Stimulated activated CD4-positive, alpha-beta T cell treated with anti-CD3 and anti-CD28 coated beads, Interleukin-4, amount 100 ng/mL, for 24 hours (primary cell): ENCODE results near the gene VPS13C.

Source experiments
- DNase-seq: peaks from one replicate; pipeline ENCODE4 v3.0.0-alpha.2; 2020

The VPS13C gene, protein sequence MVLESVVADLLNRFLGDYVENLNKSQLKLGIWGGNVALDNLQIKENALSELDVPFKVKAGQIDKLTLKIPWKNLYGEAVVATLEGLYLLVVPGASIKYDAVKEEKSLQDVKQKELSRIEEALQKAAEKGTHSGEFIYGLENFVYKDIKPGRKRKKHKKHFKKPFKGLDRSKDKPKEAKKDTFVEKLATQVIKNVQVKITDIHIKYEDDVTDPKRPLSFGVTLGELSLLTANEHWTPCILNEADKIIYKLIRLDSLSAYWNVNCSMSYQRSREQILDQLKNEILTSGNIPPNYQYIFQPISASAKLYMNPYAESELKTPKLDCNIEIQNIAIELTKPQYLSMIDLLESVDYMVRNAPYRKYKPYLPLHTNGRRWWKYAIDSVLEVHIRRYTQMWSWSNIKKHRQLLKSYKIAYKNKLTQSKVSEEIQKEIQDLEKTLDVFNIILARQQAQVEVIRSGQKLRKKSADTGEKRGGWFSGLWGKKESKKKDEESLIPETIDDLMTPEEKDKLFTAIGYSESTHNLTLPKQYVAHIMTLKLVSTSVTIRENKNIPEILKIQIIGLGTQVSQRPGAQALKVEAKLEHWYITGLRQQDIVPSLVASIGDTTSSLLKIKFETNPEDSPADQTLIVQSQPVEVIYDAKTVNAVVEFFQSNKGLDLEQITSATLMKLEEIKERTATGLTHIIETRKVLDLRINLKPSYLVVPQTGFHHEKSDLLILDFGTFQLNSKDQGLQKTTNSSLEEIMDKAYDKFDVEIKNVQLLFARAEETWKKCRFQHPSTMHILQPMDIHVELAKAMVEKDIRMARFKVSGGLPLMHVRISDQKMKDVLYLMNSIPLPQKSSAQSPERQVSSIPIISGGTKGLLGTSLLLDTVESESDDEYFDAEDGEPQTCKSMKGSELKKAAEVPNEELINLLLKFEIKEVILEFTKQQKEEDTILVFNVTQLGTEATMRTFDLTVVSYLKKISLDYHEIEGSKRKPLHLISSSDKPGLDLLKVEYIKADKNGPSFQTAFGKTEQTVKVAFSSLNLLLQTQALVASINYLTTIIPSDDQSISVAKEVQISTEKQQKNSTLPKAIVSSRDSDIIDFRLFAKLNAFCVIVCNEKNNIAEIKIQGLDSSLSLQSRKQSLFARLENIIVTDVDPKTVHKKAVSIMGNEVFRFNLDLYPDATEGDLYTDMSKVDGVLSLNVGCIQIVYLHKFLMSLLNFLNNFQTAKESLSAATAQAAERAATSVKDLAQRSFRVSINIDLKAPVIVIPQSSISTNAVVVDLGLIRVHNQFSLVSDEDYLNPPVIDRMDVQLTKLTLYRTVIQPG (N-terminal part only)

DNA sequence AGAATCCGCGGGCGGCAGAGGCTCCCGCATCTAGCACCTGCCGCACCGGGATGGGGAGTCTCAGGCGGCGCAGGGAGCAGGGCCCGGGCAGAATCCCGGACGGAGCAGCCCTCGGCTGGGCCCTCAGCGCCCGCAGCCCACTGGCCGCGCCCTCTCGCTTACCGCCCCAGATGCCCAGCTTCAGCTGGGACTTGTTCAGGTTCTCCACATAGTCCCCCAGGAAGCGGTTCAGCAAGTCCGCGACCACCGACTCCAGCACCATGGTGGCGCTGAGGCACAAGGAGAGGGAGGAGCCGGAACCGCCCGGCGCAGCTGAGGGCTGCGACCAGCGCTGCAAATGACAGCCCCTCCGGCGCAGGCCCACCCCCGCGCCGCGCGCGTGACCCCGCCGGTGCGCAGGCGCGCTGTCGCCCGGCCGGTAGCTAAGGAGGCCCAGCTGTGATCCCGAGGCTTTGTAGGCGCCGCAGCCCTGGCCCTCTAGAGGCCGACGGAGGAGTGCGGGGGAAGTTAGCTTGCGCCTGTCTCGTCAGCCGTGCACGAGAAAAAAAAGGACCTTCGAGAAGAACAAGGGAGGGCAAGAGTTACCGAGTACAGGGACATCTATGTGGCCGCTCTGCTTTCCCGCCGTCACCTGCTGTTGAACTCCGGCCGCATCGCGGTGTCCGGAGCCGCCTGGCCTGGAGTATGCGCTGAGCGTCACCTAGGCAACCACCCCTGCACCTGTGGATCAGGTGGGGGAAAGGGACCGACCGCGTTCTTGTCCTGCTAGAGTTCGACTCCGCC lies at the start of gene VPS13C:
TSS of gene VPS13C (minus strand) at position 335 of the 783 bp plus-strand sequence. CDS start at position 262, 73 bp downstream.
- DNase-seq, result peak; percentile 91

DNA sequence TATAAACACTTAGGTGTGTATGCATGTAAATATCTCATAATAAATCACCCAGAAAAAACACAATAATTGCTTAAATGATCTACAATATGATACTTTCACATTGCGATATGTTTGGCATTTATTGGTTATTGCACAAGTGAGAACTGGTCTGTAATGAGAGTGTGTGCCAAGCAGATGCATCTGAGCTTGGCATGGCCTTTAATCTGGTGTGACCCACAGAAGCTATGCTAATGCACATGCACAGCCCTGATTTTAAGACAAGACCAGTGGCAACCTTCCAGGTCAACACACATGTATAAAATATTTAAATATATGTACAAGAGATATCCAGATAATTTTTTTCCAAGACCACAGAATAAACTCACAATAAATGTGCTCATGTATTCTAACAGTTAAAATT lies 49.2 kb upstream of the VPS13C start:
- DNase-seq, result no peak

DNA sequence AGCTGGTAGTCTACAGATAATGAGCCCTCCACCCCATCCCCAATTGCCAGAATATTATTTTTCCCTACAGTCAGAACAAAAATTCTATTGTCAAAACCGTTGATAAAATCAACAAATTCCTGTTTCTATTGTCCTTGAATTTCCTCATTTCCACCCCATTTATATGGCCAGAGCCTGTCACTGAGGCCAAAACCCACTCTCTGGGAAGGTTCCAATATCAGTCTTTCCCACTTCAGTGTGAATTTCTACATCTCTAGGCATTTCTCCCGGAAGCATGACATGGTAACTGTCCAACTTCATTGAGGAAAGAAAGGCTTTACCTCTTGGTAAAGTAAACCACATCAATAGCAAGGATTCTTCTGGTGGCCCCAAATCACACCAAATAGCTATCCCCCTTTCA lies 48.2 kb upstream of the VPS13C start:
- no peak for DNase-seq

DNA sequence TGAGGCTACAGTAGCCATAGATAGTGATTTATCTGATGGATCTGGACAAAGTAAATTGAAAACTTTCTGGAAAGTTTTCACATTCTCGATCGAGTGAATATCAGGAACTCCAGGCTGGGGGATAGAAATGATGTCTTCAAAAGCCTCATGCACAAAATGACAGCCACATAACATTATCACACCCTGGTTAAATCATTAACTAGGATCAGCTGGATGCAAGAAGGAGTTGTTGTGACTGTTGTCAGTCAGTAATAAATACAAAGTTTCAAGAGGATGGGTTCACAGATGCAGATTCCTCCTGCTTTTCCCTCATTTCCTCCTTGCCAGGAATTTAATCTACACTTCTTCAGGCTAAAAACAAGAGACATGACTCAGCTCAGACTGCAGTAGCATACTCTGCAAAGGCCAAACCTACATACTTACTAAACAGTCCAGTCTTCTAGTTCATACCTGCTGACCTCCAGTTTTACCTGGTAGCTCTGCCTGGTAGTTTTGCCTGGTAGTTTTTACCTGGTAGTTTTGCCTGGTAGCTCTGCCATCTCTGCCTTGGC lies 47.4 kb upstream of the VPS13C start:
- no peak for DNase-seq

DNA sequence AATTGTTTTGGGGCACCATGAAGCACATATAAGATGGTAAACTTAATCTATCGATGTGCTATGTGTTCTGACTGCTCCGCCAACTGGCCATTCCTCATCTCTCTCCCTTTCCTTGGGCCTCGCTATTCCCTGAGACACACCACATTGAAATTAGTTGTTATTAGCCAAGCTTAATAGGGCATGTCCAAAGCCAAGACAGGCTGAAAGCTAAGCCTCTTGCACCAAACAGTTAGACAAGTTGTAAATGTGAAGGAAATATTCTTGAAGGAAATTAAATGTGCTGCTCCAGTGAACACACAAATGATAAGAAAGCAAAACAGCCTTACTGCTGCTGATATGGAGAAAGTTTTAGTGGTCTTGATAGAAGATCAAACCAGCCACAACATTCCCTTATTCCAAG lies 45.8 kb upstream of the VPS13C start:
- no peak for DNase-seq

DNA sequence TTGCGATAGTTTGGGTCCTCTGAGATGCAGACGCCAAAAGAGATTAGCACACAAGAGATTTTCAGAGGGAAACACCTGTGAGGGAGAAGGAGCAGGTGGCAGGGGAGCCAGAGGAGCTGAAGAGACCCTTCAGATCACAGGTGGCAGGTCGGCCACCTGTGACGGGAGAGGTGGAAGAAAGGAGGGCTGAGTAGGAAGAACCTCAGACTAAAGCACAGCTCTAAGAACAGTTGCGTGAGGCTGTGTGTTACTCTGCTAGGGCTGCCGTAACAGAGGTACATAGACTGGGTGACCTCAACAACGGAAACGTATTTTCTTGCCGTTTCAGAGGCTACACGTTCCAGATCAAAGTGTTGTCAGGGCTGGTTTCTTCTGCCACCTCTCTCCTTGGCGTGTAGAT lies 45.0 kb upstream of the VPS13C start:
- no peak for DNase-seq

DNA sequence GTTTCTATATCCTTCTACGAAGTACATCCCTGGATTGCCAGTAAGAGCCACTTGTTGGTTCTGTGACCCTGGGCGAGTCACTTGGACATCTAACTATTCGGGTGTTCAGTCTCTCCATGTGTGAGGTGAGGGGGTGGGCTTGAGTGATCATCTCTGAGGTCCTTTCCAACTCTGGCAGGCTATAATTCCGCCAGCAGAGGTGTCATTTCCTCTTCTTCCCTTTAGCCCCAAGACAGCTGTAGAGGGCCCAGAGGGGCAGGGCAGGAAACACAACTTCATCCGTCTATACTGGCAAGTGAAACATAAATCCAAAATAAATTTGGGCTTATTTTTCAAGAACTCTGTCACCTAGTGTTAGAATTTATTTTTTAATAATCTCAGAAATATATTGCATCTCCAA lies 44.6 kb upstream of the VPS13C start:
- DNase-seq, result no peak

DNA sequence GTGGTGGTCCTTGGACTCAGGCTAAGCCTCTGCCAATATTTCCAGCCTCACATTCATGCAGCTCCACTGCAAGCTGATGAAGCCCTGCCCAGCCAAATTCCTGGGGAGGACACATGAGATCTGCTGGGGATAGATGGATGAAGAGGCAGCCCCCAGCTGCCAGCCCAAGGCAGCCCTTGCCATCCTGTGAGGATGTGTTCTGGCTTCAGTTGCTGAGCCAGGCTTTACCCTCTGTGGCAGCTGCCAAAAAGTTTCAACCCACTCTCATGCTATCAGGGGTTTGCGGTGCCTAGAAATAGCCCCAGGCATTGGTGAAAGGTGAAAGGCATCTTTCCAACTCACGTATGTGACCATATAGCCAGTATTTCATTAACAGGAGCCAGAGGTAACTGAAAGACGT lies 44.2 kb upstream of the VPS13C start:
- DNase-seq, result no peak

DNA sequence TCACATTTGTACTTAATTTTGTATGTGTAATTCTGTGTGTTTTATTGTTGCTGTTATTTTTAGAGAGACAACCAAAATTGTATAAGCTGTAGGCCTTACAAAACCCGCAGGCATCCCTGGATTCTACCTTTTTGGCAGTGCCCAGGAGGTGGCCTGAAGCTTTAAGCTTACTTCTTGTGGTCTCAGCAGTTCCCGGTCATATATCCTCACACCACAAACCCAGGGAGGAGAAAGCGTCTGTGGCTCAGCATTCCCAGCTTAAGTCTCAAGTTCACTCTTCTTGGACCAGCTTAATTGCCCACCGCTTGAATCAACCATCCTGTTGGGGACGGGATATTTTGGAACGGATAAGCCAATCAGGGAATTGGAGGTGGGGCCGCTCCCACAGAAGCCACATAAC lies 43.2 kb upstream of the VPS13C start:
- no peak for DNase-seq

DNA sequence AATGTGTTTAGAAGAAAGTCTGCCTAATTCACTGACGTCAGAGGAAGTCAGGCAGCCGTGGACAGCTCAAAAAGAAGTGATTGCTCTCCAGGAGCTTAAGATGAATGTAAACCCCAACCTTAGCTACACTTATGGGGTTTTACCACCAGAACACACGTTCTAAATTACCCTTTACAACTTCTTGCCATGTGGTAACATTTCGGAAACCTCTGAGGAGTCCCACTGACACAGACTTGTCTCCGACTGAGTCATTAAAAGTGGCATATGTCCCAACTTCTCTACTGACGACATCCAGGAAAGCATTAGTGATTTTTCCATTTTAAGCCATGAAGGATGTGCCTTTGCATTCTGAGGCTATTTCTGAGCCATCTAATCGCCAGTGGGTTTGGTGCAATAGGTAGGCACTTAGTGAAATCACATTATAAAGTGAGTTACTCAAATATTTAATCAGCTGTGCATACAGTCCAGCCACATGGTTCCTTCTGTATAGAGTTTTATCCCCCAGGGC lies 38.9 kb upstream of the VPS13C start:
- DNase-seq, result no peak

DNA sequence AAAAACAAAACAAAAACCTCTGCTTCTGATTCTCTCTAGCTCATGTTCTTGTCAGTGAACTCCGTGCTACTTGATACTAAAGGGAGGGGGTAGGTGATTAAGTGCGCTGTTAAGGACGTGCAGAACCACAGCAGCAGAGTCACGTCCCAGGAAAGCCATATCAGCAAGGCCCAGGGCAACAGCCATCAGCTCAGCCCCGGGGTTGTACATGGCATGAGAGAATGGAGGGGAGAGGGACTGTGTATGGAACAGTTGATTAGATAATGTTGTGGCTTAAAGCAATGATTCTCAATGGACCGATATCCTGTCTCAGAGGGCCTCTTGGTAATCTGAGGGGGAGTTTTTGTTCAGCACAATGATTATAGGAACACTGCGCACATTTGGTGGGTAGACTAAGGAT lies 34.1 kb upstream of the VPS13C start:
- no peak for DNase-seq

DNA sequence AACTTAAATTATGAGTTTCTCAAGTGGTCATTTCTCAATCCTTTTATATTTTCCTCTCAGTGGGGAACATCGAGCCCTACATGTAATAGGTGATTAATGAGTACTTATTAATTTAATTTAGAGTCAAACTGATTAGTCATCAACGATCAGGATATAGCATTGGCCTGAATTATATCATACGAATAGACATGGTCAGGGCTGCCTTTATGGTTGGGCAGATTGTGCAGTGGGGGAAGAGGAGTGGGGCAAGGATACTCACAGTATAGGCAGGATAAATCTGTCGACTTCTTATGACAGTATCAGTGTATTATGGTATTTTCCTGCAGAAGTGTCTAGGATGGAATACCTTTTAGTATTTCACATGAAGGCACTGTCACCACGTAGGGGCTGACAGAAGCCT lies 33.6 kb upstream of the VPS13C start:
- no peak for DNase-seq

DNA sequence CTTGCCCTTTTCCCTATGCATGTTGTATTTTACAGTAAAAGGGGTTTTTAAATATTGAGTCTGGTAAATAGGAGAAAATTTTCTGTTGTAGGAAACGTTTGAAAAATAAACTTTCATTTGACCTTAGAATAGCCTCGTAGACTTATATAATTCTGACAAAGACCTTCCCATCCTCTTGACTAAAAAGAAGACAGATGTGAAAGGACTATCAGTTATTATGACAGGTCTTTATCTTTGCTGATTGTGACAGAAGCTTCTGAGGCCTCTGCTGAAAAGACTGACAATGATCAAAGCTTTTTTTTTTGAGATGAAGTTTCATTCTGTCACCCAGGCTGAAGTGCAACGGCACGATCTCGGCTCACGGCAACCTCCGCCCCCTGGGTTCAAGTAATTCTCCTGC lies 30.7 kb upstream of the VPS13C start:
- no peak for DNase-seq

DNA sequence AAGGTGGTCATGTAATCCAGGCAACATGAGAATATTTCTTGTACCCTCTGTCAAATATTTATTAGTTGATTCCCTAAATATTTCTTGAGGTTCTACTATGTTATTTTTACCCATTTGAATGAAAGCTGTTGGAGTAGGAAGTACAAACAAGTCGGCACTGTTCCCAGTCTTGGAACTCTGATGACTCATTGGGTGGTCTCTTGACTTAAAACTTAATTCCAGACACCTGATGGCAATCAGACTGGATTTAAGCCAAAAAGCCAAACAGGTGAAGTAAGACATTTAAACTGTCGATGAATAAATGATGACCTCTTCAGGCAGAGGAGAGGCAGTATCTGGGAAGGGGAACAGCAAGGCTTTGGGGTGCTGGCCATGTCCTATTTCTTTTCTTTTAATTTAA lies 29.4 kb upstream of the VPS13C start:
- no peak for DNase-seq

DNA sequence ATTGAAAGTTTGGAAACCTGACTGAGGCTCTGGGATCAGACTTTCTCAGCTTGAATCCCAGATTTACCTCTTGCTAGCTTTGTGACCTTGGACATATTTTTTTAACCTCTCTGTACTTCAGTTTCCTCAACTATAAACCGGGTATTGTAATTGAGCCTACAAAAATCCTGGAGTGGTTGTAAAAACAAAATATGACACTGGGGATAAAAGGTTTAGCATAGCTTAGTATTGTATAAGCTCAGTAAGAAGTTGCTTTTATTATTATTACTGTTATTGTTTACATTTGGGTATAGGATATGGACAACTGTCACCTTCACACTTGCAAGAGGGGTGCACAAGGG lies 28.1 kb upstream of the VPS13C start:
- DNase-seq, result no peak

DNA sequence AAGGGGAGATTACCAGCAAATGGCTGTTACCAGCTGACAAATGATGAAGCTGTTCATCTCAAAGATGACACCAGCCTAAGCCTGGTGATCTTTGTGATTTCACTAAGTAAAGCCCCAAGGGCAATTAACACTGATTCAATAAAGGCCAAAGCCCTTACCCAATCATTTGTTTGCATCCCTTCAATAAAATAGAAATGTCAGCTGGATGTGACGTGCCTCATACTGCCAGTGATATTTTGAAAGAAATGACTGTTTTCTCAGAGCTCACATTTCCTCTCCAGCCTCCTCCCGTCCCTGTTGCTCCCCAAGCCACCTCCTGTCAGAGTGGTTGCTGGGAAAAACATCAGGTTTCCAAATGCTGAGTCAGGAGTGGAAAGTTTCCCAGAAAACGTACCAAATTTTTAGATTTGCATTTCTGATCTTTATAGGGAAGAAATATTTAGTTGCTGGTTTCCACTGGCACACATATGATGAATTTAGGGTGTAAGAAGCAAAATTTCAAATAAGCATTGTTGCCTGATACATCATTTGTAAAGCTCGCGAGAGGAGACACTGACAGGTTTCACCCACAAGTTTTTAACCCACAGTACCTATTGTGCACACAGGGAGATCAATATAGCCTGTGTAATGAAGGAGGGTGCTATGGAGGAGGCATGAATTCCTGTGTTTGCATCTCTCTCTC lies 27.6 kb upstream of the VPS13C start:
- DNase-seq, result no peak

DNA sequence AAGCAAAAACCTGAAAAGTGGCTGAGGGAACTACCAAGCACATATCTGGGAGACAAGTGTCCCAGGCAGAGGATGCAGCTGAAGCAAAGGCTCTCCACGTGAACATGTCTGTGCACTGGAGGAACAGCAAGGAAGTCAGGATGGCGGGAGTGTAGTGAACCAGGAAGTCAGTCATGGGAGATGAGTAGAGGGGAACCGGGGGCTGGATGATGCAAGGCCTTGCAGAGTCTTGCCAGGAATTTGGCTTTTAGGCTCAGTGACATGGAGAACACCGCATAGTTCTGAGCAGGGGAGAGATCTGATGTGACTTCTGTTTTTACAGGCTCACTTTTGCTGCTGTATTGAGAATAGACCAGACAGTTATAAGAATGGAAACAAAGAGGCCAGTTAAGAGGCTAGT lies 25.5 kb upstream of the VPS13C start:
- DNase-seq, result no peak

DNA sequence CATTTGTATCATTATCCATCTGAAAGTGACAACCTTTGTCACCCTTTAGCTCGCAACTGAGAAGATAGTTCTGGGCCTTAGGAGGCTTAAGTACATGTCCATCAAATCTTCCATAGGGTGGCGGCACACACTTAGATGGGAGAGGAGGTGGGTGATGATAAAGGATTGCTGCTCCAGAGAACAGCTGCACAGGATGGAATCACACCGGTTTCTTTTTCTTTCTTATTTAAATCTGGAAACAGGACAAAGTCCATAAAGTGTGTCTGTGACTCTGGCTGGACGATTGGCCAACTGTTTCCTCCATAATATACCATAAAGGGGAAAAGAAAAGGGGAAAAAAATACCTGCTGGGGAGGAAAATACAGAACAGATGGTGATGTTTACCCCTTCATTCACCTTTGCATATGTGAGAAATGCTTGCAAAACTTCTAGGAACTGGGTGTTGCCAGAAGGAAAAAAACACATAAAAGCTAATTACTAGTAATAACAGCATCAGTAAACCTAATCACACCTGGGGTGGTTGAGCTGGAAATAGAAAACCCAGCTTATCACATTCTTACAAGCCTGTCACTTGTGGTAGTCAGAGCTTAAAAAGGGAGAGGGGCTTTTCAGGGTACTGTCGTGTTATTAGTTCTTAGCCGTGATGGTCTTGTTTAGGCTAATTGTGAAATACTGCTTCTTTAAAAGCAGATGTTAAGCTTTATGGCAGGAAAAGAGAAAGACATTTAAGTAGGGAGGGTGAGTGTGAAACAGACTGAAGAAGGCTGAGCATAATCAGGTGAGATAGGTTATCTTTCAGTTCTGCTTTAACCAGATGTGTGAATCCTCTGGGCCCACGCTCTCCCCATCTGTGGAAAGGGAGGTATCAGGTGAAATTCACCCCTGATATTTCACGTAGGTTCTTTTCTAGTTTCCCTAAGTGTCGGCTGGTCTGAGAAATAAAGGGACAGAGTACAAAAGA lies 23.2 kb upstream of the VPS13C start:
- DNase-seq, result no peak

DNA sequence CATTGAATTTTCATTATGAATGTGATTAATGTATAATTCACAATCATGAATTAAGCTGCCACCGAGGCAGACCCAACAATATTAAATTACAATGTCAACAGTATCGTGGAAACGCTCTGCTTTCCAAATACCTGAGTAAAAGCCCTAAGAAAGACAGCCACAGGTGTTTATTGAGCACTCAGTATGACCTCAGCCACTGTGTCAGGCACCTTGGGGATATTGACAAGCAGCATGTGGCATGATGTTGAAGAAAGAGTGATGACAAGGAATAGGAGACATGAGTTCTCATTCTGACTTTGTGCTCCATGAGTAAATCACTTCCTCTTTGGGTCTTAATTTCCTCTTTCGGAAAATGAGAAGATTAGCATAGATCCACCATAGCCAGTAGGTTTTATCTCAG lies 19.3 kb upstream of the VPS13C start:
- no peak for DNase-seq

DNA sequence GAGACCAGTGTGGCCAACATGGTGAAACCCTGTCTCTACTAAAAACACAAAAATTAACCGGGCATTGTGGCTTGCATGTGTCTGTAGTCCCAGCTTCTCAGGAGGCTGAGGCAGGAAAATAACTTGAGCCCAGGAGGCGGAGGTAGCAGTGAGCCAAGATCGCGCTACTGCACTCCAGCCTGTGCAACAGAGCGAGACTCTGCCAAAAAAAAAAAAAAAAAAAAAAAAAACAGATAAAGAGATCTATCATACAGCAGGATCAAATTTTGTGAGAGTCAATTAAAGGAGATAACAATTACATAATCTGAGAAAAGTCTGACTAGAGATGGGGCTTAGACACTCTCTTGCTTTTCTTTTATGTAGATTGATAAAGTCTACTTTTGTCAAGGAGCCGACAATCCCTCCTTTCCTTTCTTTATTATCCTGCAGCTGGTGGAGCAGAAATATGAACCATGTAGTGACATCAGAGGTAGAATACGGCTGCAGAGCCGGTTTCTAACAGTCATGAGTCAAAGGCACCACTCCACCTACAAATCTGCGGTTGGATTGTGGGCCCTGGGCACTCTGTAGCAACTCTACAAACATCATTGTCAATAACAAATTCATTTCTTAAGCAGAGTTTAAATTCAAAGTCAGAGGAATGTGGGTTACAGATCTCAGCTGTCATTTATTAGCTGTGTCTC lies 15.5 kb upstream of the VPS13C start:
- no peak for DNase-seq
